CD4-positive, CD25-positive, alpha-beta regulatory T cell (primary cell): Measurements from ENCODE around the gene SLC29A1. TPM values are rescaled to one million over a fixed set of nuclear protein-coding genes. Genes with fewer than 3 reads are reported as not detected.
"Not testable (repeated sequence)": the region's sequence is repeated elsewhere in the genome, so short reads cannot be mapped to it uniquely, and the experiment has no call there.

Source experiments
- ATAC-seq, 2 donors: fragments of 150-1000 bp; cut with Tn5 transposase; one replicate each; pipeline ENCODE4 v1.10.0; 2021; ENCODE audit warnings: low read depth in 2 of 2, moderate number of reproducible peaks in 2 of 2, moderate library complexity in 1 of 2
- DNase-seq, 3 donors: peaks; one replicate each; pipeline versions ENCODE4 v3.0.0 to v3.0.0-alpha.2; 2012 to 2022; ENCODE audit warnings: mixed read lengths in 1 of 3
- H3K27ac ChIP-seq: one replicate; pipeline ENCODE4 v1.7.0; 2013; ENCODE audit warnings: mild to moderate bottlenecking, low read length; ENCODE audit not compliant: insufficient read depth, poor library complexity, severe bottlenecking
- H3K27me3 ChIP-seq: one replicate; pipeline ENCODE4 v1.7.0; 2013; ENCODE audit warnings: low read length; ENCODE audit not compliant: control insufficient read depth, insufficient read depth
- H3K36me3 ChIP-seq: one replicate; pipeline ENCODE4 v1.7.0; 2013; ENCODE audit warnings: mild to moderate bottlenecking, low read length, moderate library complexity; ENCODE audit not compliant: control insufficient read depth, insufficient read depth
- H3K4me1 ChIP-seq: 2 replicates; pipeline ENCODE4 v1.7.0; 2013; ENCODE audit warnings: mild to moderate bottlenecking, low read length; ENCODE audit not compliant: insufficient read depth, control insufficient read depth, poor library complexity, severe bottlenecking
- H3K4me3 ChIP-seq: one replicate; pipeline ENCODE4 v1.7.0; 2013; ENCODE audit warnings: low read depth, mild to moderate bottlenecking, low read length, moderate library complexity
- H3K9me3 ChIP-seq, 2 experiments: 1 replicate in 1 of 2; 2 replicates in 1 of 2; pipeline ENCODE4 v1.7.0; 2013; ENCODE audit warnings: low read length in 2 of 2, mild to moderate bottlenecking in 1 of 2, moderate library complexity in 1 of 2; ENCODE audit not compliant: control insufficient read depth in 2 of 2
- H3K27ac Mint-ChIP-seq, 3 donors: one replicate each; pipeline ENCODE4 v1.8.0; 2020 to 2022; ENCODE audit warnings: mild to moderate bottlenecking in 3 of 3, mixed read lengths in 3 of 3, moderate library complexity in 2 of 3
- H3K27me3 Mint-ChIP-seq: one replicate; pipeline ENCODE4 v1.8.0; 2022; ENCODE audit warnings: mild to moderate bottlenecking, mixed read lengths
- H3K36me3 Mint-ChIP-seq: one replicate; pipeline ENCODE4 v1.8.0; 2020; ENCODE audit warnings: mixed read lengths
- H3K4me1 Mint-ChIP-seq, 4 donors: one replicate each; pipeline ENCODE4 v1.8.0; 2020 to 2022; ENCODE audit warnings: mixed read lengths in 4 of 4, mild to moderate bottlenecking in 1 of 4
- H3K4me3 Mint-ChIP-seq, 4 donors: one replicate each; pipeline ENCODE4 v1.8.0; 2020 to 2022; ENCODE audit warnings: mild to moderate bottlenecking in 4 of 4, mixed read lengths in 4 of 4, moderate library complexity in 3 of 4
- H3K9me3 Mint-ChIP-seq, 7 donors: one replicate each; pipeline ENCODE4 v1.8.0; 2020 to 2022; ENCODE audit warnings: mixed read lengths in 7 of 7, mild to moderate bottlenecking in 3 of 7, moderate library complexity in 2 of 7
- polyA plus RNA-seq, 4 donors: library from polyadenylated mRNA; unstranded; fragments of 300-500 nt; fragmentation: Illumina TruSeq; gene quantifications; one replicate each; pipeline ENCODE4 v1.2.3, GENCODE V29; 2021
- total RNA-seq: library from RNA; stranded (reverse); gene quantifications from one replicate; pipeline ENCODE4 v1.2.3, GENCODE V29; 2022

Gene SLC29A1
- total and polyA plus RNA-seq, 5 donors from 2014 or later: 2.6 to 6.1 (median 3.6) TPM

DNA sequence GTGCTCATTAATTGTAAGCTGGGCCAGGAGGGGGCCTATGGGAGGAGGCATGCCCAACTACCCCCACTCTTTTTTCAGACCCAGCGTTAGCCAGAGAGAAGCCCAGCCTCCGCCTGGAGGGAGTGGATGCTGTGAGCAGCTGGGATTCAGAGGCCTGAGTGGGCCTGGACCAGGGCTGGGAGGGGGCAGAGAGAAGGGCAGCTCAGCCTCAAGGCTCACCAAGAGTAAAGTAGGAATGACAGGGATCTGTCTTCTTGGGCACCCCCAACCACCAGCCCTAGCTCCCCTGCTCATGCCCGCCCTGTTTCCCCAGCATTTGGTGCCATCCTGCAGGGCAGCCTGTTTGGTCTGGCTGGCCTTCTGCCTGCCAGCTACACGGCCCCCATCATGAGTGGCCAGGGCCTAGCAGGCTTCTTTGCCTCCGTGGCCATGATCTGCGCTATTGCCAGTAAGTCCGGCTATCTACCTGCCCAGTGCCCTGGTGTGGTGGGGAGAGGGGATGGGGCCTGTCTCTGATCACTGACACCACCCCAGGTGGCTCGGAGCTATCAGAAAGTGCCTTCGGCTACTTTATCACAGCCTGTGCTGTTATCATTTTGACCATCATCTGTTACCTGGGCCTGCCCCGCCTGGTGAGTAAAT is 6.8 kb downstream of the SLC29A1 start:
- Histone ChIP-seq H3K4me3 (no peak overlapping the region), H3K27me3 (no peaks in the 10 kb centered on the region), H3K36me3 (no peaks in the 10 kb centered on the region), H3K27ac (no peak overlapping the region), H3K9me3 (no peaks in the 10 kb centered on the region), H3K4me1 (no peaks in the 10 kb centered on the region)
- Mint-ChIP-seq H3K4me3 (no peak overlapping the region), H3K27ac (no peak overlapping the region), H3K9me3 (no peaks in the 10 kb centered on the region), H3K4me1 (no peaks in the 10 kb centered on the region), H3K36me3 (no peaks in the 10 kb centered on the region), H3K27me3 (no peaks in the 10 kb centered on the region)
- no peak for ATAC-seq
- no peak for DNase-seq

GRCh38 chr6:44231426-44231825 is 8.0 kb downstream of the SLC29A1 start:
- H3K27me3 Mint-ChIP-seq, DNase-seq, H3K27ac Mint-ChIP-seq, H3K36me3 ChIP-seq, ATAC-seq, H3K27me3 ChIP-seq, H3K4me3 ChIP-seq, H3K4me3 Mint-ChIP-seq, H3K4me1 Mint-ChIP-seq, H3K36me3 Mint-ChIP-seq, H3K27ac ChIP-seq, H3K9me3 Mint-ChIP-seq, H3K4me1 ChIP-seq, H3K9me3 ChIP-seq: not testable (repeated sequence)

DNA sequence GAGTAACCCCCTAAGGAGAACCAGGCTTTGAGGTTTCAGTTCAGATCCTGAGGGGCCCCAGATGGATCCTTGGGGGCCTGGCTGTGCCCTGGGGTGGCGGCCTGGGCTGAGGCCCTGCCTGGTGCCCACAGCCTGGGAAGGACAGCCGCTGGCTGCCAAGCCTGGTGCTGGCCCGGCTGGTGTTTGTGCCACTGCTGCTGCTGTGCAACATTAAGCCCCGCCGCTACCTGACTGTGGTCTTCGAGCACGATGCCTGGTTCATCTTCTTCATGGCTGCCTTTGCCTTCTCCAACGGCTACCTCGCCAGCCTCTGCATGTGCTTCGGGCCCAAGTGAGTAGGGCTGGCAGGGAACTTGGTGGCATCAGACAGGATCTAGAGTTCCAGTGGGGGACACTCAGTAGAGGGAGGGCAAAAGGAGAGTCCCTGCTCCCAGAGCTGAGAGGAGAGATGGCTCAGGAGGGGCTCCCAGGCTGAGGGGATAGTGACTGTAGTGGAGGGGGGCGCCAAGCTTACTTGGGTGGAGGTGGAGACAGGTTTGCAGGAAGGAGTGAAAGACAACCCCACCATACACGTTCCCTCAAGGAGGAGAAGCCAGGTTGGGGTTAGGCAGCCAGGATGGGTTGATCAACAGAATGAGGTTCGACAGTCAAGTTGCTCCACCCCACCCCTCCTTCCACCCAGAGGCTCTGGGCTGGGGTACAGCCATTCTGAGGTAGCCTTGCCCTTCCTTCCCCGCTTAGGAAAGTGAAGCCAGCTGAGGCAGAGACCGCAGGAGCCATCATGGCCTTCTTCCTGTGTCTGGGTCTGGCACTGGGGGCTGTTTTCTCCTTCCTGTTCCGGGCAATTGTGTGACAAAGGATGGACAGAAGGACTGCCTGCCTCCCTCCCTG is 9.5 kb downstream of the SLC29A1 start:
- ATAC-seq: no peak
- Mint-ChIP-seq H3K36me3 (no peaks in the 10 kb centered on the region), H3K4me1 (peaks cover 0 to 6% (median 4%) of the 10 kb centered on the region in 4 donors), H3K4me3 (no peak overlapping the region), H3K9me3 (no peaks in the 10 kb centered on the region), H3K27me3 (no peaks in the 10 kb centered on the region), H3K27ac (peak overlapping the region in 1 of 3 donors; percentile 89)
- DNase-seq: no peak
- Histone ChIP-seq H3K9me3 (no peaks in the 10 kb centered on the region), H3K4me1 (peaks cover 9% of the 10 kb centered on the region), H3K27me3 (no peaks in the 10 kb centered on the region), H3K27ac (no peak overlapping the region), H3K4me3 (no peak overlapping the region), H3K36me3 (no peaks in the 10 kb centered on the region)

DNA sequence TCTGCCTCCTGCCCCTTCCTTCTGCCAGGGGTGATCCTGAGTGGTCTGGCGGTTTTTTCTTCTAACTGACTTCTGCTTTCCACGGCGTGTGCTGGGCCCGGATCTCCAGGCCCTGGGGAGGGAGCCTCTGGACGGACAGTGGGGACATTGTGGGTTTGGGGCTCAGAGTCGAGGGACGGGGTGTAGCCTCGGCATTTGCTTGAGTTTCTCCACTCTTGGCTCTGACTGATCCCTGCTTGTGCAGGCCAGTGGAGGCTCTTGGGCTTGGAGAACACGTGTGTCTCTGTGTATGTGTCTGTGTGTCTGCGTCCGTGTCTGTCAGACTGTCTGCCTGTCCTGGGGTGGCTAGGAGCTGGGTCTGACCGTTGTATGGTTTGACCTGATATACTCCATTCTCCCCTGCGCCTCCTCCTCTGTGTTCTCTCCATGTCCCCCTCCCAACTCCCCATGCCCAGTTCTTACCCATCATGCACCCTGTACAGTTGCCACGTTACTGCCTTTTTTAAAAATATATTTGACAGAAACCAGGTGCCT is 10.2 kb downstream of the SLC29A1 start:
- no peaks in the 10 kb centered on the region for H3K27me3 Mint-ChIP-seq
- no peaks in the 10 kb centered on the region for H3K27me3 ChIP-seq
- H3K36me3 ChIP-seq: no peaks in the 10 kb centered on the region
- H3K36me3 Mint-ChIP-seq: no peaks in the 10 kb centered on the region
- H3K4me1 ChIP-seq: peaks cover 14% of the 10 kb centered on the region
- H3K4me3 ChIP-seq: no peak overlapping the region
- H3K4me1 Mint-ChIP-seq: peaks cover 0 to 10% (median 7%) of the 10 kb centered on the region in 4 donors
- H3K27ac Mint-ChIP-seq: peak overlapping the region in 1 of 3 donors; percentile 89
- H3K4me3 Mint-ChIP-seq: no peak overlapping the region
- DNase-seq (no peak), ATAC-seq (no peak)
- no peaks in the 10 kb centered on the region for H3K9me3 ChIP-seq
- H3K27ac ChIP-seq: no peak overlapping the region
- H3K9me3 Mint-ChIP-seq: no peaks in the 10 kb centered on the region

DNA sequence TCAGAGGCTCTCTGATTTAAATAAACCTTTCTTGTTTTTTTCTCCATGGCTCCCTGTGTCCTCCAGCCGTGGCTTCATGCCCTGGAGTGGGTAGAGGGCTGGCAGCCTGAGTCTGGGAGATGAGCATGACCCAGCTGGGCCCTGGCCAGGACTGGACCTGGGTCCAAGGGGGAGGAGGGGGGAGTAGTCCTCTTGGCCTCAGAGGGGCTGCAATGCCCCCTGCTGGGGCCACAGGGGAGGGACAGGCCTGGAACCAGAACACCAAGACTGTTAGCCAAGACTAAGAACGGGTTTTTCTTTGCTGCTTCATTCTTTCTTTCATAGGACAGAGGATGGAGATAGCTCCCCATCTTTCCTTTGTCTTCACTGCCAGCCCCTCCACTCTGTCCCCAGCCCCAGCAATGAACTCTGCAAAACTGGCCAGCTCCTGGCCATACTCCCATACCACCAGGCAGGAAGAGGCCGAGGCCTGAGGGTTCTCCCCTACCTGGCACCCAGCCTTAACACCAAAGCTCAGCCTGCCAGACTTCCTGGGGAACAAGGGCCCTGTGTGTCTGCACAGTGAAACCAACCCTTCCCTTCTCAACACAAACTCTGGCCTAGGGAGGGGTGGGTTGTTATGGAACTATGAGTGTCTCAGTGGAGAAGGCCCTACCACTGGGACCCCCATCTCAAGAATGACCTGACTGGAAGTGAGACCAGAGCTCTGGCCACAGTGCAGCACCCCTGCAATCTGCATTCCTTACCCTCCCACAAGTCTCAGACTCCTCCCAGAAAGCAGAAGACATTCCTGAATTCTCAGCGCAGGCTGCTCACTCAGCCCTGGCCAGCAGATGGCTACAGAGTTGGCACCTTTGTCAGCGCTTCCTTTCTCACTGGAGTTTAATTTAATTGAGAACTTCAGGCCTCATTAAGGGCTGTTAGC is 11.0 kb downstream of the SLC29A1 start:
- H3K27me3 ChIP-seq: no peaks in the 10 kb centered on the region
- no peaks in the 10 kb centered on the region for H3K9me3 ChIP-seq
- ATAC-seq (no peak), DNase-seq (no peak)
- H3K27ac Mint-ChIP-seq: peak overlapping the region in 1 of 3 donors; percentile 22
- H3K4me3 ChIP-seq: no peak overlapping the region
- H3K27ac ChIP-seq: no peak overlapping the region
- no peaks in the 10 kb centered on the region for H3K9me3 Mint-ChIP-seq
- no peak overlapping the region for H3K4me3 Mint-ChIP-seq
- H3K36me3 Mint-ChIP-seq: no peaks in the 10 kb centered on the region
- H3K27me3 Mint-ChIP-seq: no peaks in the 10 kb centered on the region
- peaks cover 14% of the 10 kb centered on the region for H3K4me1 ChIP-seq
- peaks cover 0 to 10% (median 7%) of the 10 kb centered on the region in 4 donors for H3K4me1 Mint-ChIP-seq
- H3K36me3 ChIP-seq: no peaks in the 10 kb centered on the region

GRCh38 chr6:44235269-44235668 is 11.9 kb downstream of the SLC29A1 start:
- Mint-ChIP-seq H3K27me3 (no peaks in the 10 kb centered on the region), H3K4me1 (peaks cover 0 to 10% (median 7%) of the 10 kb centered on the region in 4 donors), H3K4me3 (peak overlapping the region in 2 of 4 donors; percentile 30 to 59), H3K36me3 (no peaks in the 10 kb centered on the region), H3K27ac (peak overlapping the region in 2 of 3 donors; percentile 25 to 61), H3K9me3 (no peaks in the 10 kb centered on the region)
- H3K4me1 ChIP-seq: peaks cover 14% of the 10 kb centered on the region
- no peaks in the 10 kb centered on the region for H3K27me3 ChIP-seq
- no peak overlapping the region for H3K27ac ChIP-seq
- no peaks in the 10 kb centered on the region for H3K36me3 ChIP-seq
- H3K9me3 ChIP-seq: no peaks in the 10 kb centered on the region
- DNase-seq (no peak), ATAC-seq (no peak)
- no peak overlapping the region for H3K4me3 ChIP-seq

DNA sequence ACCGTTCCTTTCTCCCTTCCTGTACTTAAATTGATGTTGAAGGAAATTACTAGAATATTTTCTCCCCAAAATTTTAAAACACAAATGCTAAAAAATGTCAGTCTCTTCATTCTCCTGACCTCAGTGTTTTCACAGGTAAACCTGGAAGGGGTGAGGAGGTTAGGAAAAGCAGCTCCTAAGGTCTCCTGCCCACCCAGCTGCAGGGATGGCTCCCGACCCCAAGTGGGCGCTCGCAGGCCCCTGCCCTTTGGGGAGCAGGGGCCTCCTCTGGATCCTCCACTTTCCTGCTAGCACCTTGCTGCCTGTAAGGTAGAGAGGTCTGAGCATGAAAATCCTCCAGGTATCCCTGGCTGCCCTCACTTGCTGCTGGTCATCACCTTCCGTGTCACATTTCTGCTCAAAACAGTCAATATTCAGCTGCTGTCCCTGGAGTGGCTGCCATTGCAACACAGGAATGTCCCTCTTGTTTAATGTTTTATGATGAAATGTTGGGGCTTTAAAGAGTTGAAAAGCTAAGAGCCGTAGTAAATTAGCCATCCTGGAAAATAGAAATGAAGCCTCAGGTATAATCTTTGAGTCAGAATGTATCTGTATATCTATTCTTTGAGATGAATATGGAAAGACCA is 12.6 kb downstream of the SLC29A1 start:
- ATAC-seq (no peak), DNase-seq (no peak)
- peaks cover 0 to 10% (median 7%) of the 10 kb centered on the region in 4 donors for H3K4me1 Mint-ChIP-seq
- Histone ChIP-seq H3K4me1 (peaks cover 14% of the 10 kb centered on the region), H3K36me3 (no peaks in the 10 kb centered on the region), H3K27ac (no peak overlapping the region), H3K9me3 (no peaks in the 10 kb centered on the region), H3K4me3 (no peak overlapping the region), H3K27me3 (no peaks in the 10 kb centered on the region)
- no peaks in the 10 kb centered on the region for H3K27me3 Mint-ChIP-seq
- H3K4me3 Mint-ChIP-seq: peak overlapping the region in 2 of 4 donors; percentile 80 to 95
- H3K36me3 Mint-ChIP-seq: no peaks in the 10 kb centered on the region
- no peak overlapping the region for H3K27ac Mint-ChIP-seq
- no peaks in the 10 kb centered on the region for H3K9me3 Mint-ChIP-seq
